Spleen (tissue), 7 donors: ENCODE results near the gene PAPPA2.

Experiments
- CTCF ChIP-seq, 11 experiments: fragments of 200-600 bp in 7 of 11; fragments of 450-650 bp in 4 of 11; sonication (generic) in 4 of 11; IDR thresholded peaks in 8 of 11; conservative IDR thresholded peaks in 3 of 11; 1 replicate in 7 of 11; 2 replicates in 4 of 11; pipeline versions ENCODE4 v1.4.0 to v1.8.0; 2016 to 2021; ENCODE audit warnings: antibody characterized with exemption in 11 of 11, inconsistent platforms in 4 of 11, mild to moderate bottlenecking in 1 of 11
- POLR2A ChIP-seq, 3 donors: fragments of 450-650 bp; IDR thresholded peaks; one replicate each; pipeline ENCODE4 v1.5.1; 2017; ENCODE audit warnings: antibody characterized with exemption in 3 of 3, mild to moderate bottlenecking in 1 of 3
- POLR2AphosphoS5 ChIP-seq, 3 donors: sonication (generic); formaldehyde crosslinking; IDR thresholded peaks; one replicate each; pipeline ENCODE4 v1.5.1; 2017; ENCODE audit warnings: antibody characterized with exemption in 3 of 3
- donor health status: DM: no; HTN: no; CAD: no; lungs with moderate emphysema.
- donor health status: DM: no; HTN: no; CAD: no.
- donor health status: DM: no; HTN: no; CAD: no.

- TF ChIP-seq CTCF (IDR thresholded peaks at IDR 0.05 in 8 of 11, conservative IDR thresholded peaks at IDR 0.05 in 3 of 11) (no peak), POLR2AphosphoS5 (IDR thresholded peaks at IDR 0.05) (no peak), POLR2A (IDR thresholded peaks at IDR 0.05) (no peak)
Observed at GRCh38 chr1:176619261-176619660, 156.3 kb downstream of the PAPPA2 start.
